WTC11 (cell line): ENCODE measurements around the gene CHRM3. TPM values are rescaled to one million over a fixed set of nuclear protein-coding genes. Genes with fewer than 3 reads are reported as not detected.
"Not testable (repeated sequence)": the region's sequence is repeated elsewhere in the genome, so short reads cannot be mapped to it uniquely, and the experiment has no call there.

ENCODE experiments used
- ATAC-seq: fragments of 200-7000 bp; cut with Tn5 transposase; 2 replicates; pipeline ENCODE4 v1.10.0; 2021; ENCODE audit warnings: mild to moderate bottlenecking, moderate library complexity
- CTCF ChIA-PET: fragments of 300-600 bp; sonication (Branson Sonifier 250); formaldehyde crosslinking; loops from one replicate; lab custom pipeline; 2021; ENCODE audit warnings: antibody characterized with exemption; lab: Charles Lee
- POLR2A ChIA-PET: fragments of 350-600 bp; sonication (Branson Sonifier 250); formaldehyde crosslinking; loops from one replicate; lab custom pipeline; 2021; ENCODE audit warnings: antibody characterized with exemption; lab: Charles Lee
- DNase-seq: peaks from one replicate; pipeline ENCODE4 v3.0.0; 2021; ENCODE audit warnings: low spot score
- H3K27ac Mint-ChIP-seq: 2 replicates; pipeline ENCODE4 v1.8.0; 2021; ENCODE audit warnings: mixed read lengths
- H3K27me3 Mint-ChIP-seq: 2 replicates; pipeline ENCODE4 v1.8.0; 2021; ENCODE audit warnings: low read depth, mild to moderate bottlenecking, moderate library complexity, mixed read lengths
- H3K36me3 Mint-ChIP-seq: 2 replicates; pipeline ENCODE4 v1.8.0; 2021; ENCODE audit warnings: mixed read lengths
- H3K4me1 Mint-ChIP-seq: 2 replicates; pipeline ENCODE4 v1.8.0; 2022; ENCODE audit warnings: mixed read lengths
- H3K4me3 Mint-ChIP-seq: 2 replicates; pipeline ENCODE4 v1.8.0; 2021; ENCODE audit warnings: mild to moderate bottlenecking, moderate library complexity, mixed read lengths
- H3K9me3 Mint-ChIP-seq: 2 replicates; pipeline ENCODE4 v1.8.0; 2021; ENCODE audit warnings: mixed read lengths
- GRHL2 ChIP-seq: fragments of 250-450 bp; sonication (Bioruptor Pico); IDR thresholded peaks from 2 replicates; pipeline ENCODE4 v1.8.0; 2022; ENCODE audit warnings: mild to moderate bottlenecking, moderate library complexity; ENCODE audit not compliant: insufficient replicate concordance, severe bottlenecking
- JAZF1 ChIP-seq: fragments of 250-450 bp; sonication (Bioruptor Pico); IDR thresholded peaks from 2 replicates; pipeline ENCODE4 v1.9.0; 2021; ENCODE audit warnings: moderate library complexity, mild to moderate bottlenecking, inconsistent platforms
- JUN ChIP-seq: sonication (generic); formaldehyde crosslinking; IDR thresholded peaks from 2 replicates; pipeline ENCODE4 v1.8.0; 2023; ENCODE audit warnings: mild to moderate bottlenecking, missing genetic modification reagents
- NR1H2 ChIP-seq: sonication (generic); formaldehyde crosslinking; IDR thresholded peaks from 2 replicates; pipeline ENCODE4 v1.9.0; 2021; ENCODE audit warnings: mild to moderate bottlenecking, moderate library complexity, missing genetic modification reagents
- NR3C1 ChIP-seq: sonication (generic); formaldehyde crosslinking; conservative IDR thresholded peaks from 2 replicates; pipeline ENCODE4 v1.8.1; 2023; ENCODE audit warnings: low read depth, mild to moderate bottlenecking, missing genetic modification reagents
- RORB ChIP-seq: fragments of 250-450 bp; sonication (Bioruptor Pico); IDR thresholded peaks from 2 replicates; pipeline ENCODE4 v1.9.0; 2021; ENCODE audit warnings: mild to moderate bottlenecking
- STAT6 ChIP-seq: sonication (generic); formaldehyde crosslinking; conservative IDR thresholded peaks from 2 replicates; pipeline ENCODE4 v1.8.1; 2023; ENCODE audit warnings: mild to moderate bottlenecking, low read depth, missing genetic modification reagents, moderate library complexity
- TCF7 ChIP-seq: sonication (generic); formaldehyde crosslinking; IDR thresholded peaks from 2 replicates; pipeline ENCODE4 v1.8.0; 2022; ENCODE audit warnings: mild to moderate bottlenecking, low read depth, missing genetic modification reagents, moderate library complexity
- ZBTB21 ChIP-seq: sonication (generic); formaldehyde crosslinking; IDR thresholded peaks from 2 replicates; pipeline ENCODE4 v1.8.1; 2023; ENCODE audit warnings: mild to moderate bottlenecking, missing genetic modification reagents, borderline replicate concordance
- ZNF121 ChIP-seq: sonication (generic); formaldehyde crosslinking; IDR thresholded peaks from 2 replicates; pipeline ENCODE4 v1.8.0; 2023; ENCODE audit warnings: missing genetic modification reagents
- ZNF138 ChIP-seq: sonication (generic); formaldehyde crosslinking; conservative IDR thresholded peaks from 2 replicates; pipeline ENCODE4 v1.8.1; 2022; ENCODE audit warnings: mild to moderate bottlenecking, moderate library complexity, missing genetic modification reagents
- ZNF425 ChIP-seq: fragments of 250-450 bp; sonication (Bioruptor Pico); conservative IDR thresholded peaks from 2 replicates; pipeline ENCODE4 v1.9.0; 2021; ENCODE audit warnings: mild to moderate bottlenecking
- total RNA-seq: library from RNA; stranded (reverse); gene quantifications from 3 replicates; pipeline ENCODE4 v1.2.3, GENCODE V29; 2021
- TF ChIP-seq, protein P1 (sequence below): fragments of 200-600 bp; IDR thresholded peaks from 2 replicates; pipeline ENCODE4 v1.8.0; 2022; ENCODE audit warnings: antibody characterized with exemption
- TF ChIP-seq, protein P2 (sequence below): sonication (generic); formaldehyde crosslinking; IDR thresholded peaks from 2 replicates; pipeline ENCODE4 v1.8.0; 2022; ENCODE audit warnings: mild to moderate bottlenecking, missing genetic modification reagents
- TF ChIP-seq, protein P3 (sequence below): sonication (generic); formaldehyde crosslinking; IDR thresholded peaks from 2 replicates; pipeline ENCODE4 v1.8.1; 2023; ENCODE audit warnings: mild to moderate bottlenecking, missing genetic modification reagents
- TF ChIP-seq, protein P4 (sequence below): sonication (generic); formaldehyde crosslinking; IDR thresholded peaks from 2 replicates; pipeline ENCODE4 v1.8.1; 2022; ENCODE audit warnings: mild to moderate bottlenecking, missing genetic modification reagents, moderate library complexity, borderline replicate concordance

CHRM3 gene
- total RNA-seq, 1 experiment from 2014 or later: 6.9 TPM

- TF ChIP-seq ZNF138 (CRISPR knock-in tag): no peak
- no peak for TF ChIP-seq RORB
- TF ChIP-seq GRHL2: no peak
These were observed 17.8 kb upstream of the CHRM3 start (continued) for GRCh38 chr1:239368436-239369109.

DNA sequence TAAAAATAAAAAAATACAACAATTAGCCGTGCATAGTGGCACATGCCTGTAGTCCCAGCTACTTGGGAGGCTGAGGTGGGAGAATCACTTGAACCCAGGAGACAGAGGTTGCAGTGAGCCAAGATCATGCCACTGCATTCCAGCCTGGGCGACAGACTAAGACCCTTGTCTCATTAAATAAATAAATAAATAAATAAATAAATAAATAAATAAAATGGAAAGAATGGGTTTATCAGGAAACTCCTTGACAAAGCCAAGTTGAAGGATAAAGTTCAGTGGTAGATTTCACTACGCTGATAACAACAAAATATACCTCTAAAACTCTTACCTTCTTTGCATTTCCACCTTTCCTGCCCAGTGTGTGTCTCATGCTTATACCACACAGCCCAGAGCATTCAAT lies 15.5 kb upstream of the CHRM3 start:
- CTCF ChIA-PET, H3K27me3 Mint-ChIP-seq, H3K27ac Mint-ChIP-seq: not testable (repeated sequence)

GRCh38 chr1:239382666-239383065 lies 3.7 kb upstream of the CHRM3 start:
- Mint-ChIP-seq H3K9me3 (no peaks in the 10 kb centered on the region), H3K27ac (no peak overlapping the region), H3K4me3 (no peak overlapping the region), H3K36me3 (no peaks in the 10 kb centered on the region), H3K4me1 (peaks cover 5% of the 10 kb centered on the region), H3K27me3 (peaks cover 25% of the 10 kb centered on the region)
- POLR2A ChIA-PET: no interaction called here
- CTCF ChIA-PET: no interaction called here
- ATAC-seq (no peak), DNase-seq (no peak)
- TF ChIP-seq, protein P1, sequence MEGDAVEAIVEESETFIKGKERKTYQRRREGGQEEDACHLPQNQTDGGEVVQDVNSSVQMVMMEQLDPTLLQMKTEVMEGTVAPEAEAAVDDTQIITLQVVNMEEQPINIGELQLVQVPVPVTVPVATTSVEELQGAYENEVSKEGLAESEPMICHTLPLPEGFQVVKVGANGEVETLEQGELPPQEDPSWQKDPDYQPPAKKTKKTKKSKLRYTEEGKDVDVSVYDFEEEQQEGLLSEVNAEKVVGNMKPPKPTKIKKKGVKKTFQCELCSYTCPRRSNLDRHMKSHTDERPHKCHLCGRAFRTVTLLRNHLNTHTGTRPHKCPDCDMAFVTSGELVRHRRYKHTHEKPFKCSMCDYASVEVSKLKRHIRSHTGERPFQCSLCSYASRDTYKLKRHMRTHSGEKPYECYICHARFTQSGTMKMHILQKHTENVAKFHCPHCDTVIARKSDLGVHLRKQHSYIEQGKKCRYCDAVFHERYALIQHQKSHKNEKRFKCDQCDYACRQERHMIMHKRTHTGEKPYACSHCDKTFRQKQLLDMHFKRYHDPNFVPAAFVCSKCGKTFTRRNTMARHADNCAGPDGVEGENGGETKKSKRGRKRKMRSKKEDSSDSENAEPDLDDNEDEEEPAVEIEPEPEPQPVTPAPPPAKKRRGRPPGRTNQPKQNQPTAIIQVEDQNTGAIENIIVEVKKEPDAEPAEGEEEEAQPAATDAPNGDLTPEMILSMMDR: no peak
- TF ChIP-seq ZNF425 (CRISPR knock-in tag) (no peak), JUN (CRISPR knock-in tag) (no peak), ZNF121 (CRISPR knock-in tag) (no peak), JAZF1 (no peak), STAT6 (CRISPR knock-in tag) (no peak), NR3C1 (CRISPR knock-in tag) (no peak), TCF7 (no peak), NR1H2 (no peak), RORB (no peak), ZBTB21 (CRISPR knock-in tag) (no peak)
- TF ChIP-seq, protein P2, sequence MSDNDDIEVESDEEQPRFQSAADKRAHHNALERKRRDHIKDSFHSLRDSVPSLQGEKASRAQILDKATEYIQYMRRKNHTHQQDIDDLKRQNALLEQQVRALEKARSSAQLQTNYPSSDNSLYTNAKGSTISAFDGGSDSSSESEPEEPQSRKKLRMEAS (CRISPR knock-in tag): no peak
- TF ChIP-seq, protein P3, sequence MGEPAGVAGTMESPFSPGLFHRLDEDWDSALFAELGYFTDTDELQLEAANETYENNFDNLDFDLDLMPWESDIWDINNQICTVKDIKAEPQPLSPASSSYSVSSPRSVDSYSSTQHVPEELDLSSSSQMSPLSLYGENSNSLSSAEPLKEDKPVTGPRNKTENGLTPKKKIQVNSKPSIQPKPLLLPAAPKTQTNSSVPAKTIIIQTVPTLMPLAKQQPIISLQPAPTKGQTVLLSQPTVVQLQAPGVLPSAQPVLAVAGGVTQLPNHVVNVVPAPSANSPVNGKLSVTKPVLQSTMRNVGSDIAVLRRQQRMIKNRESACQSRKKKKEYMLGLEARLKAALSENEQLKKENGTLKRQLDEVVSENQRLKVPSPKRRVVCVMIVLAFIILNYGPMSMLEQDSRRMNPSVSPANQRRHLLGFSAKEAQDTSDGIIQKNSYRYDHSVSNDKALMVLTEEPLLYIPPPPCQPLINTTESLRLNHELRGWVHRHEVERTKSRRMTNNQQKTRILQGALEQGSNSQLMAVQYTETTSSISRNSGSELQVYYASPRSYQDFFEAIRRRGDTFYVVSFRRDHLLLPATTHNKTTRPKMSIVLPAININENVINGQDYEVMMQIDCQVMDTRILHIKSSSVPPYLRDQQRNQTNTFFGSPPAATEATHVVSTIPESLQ (CRISPR knock-in tag): no peak
- TF ChIP-seq, protein P4, sequence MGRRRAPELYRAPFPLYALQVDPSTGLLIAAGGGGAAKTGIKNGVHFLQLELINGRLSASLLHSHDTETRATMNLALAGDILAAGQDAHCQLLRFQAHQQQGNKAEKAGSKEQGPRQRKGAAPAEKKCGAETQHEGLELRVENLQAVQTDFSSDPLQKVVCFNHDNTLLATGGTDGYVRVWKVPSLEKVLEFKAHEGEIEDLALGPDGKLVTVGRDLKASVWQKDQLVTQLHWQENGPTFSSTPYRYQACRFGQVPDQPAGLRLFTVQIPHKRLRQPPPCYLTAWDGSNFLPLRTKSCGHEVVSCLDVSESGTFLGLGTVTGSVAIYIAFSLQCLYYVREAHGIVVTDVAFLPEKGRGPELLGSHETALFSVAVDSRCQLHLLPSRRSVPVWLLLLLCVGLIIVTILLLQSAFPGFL (CRISPR knock-in tag): no peak

More for the DNA sequence above, 15.5 kb upstream of the CHRM3 start:
- peaks cover 15% of the 10 kb centered on the region for H3K4me1 Mint-ChIP-seq
- DNase-seq, H3K9me3 Mint-ChIP-seq, H3K36me3 Mint-ChIP-seq, POLR2A ChIA-PET, ATAC-seq, H3K4me3 Mint-ChIP-seq: not testable (repeated sequence)
